ENCODE measurements around the gene GNAT3.

The GNAT3 gene

GRCh38 chr7:80510021-80510420, 1.8 kb downstream of the GNAT3 start:
- H3K4me3 ChIP-seq (ENCODE audit: low read depth, low read length) = no peak overlapping the region
- no peak for TF ChIP-seq CTCF (IDR thresholded peaks at IDR 0.05; ENCODE audit: control insufficient read depth, extremely low read depth, insufficient read depth)
- no peak for DNase-seq (ENCODE audit: low read depth)

DNA sequence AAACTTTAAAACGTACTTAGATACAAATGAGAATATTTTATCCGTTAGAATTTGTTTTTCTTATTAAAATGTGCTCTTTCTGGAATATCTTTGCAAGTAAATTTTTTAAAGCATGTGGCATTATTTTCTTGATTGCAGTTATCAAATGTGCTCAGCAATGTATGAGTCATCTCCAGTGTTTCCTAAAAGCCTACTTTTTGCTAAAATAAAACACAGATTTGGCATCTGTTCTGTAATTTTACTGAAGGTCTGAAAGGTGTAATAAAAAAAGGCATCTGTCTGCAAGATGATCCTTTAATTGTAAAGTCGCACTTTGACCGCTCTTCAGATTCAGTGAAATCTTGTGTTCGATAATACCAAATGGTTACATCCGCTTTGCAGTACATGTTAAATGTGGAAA, 3.4 kb downstream of the GNAT3 start:
- no peak for TF ChIP-seq CTCF (IDR thresholded peaks at IDR 0.05; ENCODE audit: control insufficient read depth, extremely low read depth, insufficient read depth)
- DNase-seq (ENCODE audit: low read depth) = no peak
- no peak overlapping the region for H3K4me3 ChIP-seq (ENCODE audit: low read depth, low read length)

- DNase-seq (ENCODE audit: low read depth) = peak; percentile 100
- no peak overlapping the region for H3K4me3 ChIP-seq (ENCODE audit: low read depth, low read length)
- TF ChIP-seq CTCF (IDR thresholded peaks at IDR 0.05; ENCODE audit: control insufficient read depth, extremely low read depth, insufficient read depth) = no peak
These were observed 5.9 kb downstream of the GNAT3 start for GRCh38 chr7:80505900-80506500.

- H3K4me3 ChIP-seq (ENCODE audit: low read depth, low read length) = no peak overlapping the region
- DNase-seq (ENCODE audit: low read depth) = no peak
- no peak for TF ChIP-seq CTCF (IDR thresholded peaks at IDR 0.05; ENCODE audit: control insufficient read depth, extremely low read depth, insufficient read depth)
These were observed 11.5 kb downstream of the GNAT3 start for GRCh38 chr7:80500325-80500724.

- TF ChIP-seq CTCF (IDR thresholded peaks at IDR 0.05; ENCODE audit: control insufficient read depth, extremely low read depth, insufficient read depth) = no peak
- no peak overlapping the region for H3K4me3 ChIP-seq (ENCODE audit: low read depth, low read length)
- no peak for DNase-seq (ENCODE audit: low read depth)
These were observed 12.4 kb downstream of the GNAT3 start for GRCh38 chr7:80499350-80499953.

- no peak for TF ChIP-seq CTCF (IDR thresholded peaks at IDR 0.05; ENCODE audit: control insufficient read depth, extremely low read depth, insufficient read depth)
- no peak overlapping the region for H3K4me3 ChIP-seq (ENCODE audit: low read depth, low read length)
- no peak for DNase-seq (ENCODE audit: low read depth)
These were observed 13.1 kb downstream of the GNAT3 start for GRCh38 chr7:80498481-80499349.

Measured in LNCaP clone FGC (cell line).